GM12891 (cell line): Measurements from ENCODE around the gene ACVR2A.

Experiments
- PAX5 ChIP-seq: IDR thresholded peaks from 2 replicates; pipeline ENCODE4 v1.6.1; 2011; ENCODE audit warnings: low read length, moderate library complexity, mild to moderate bottlenecking; ENCODE audit not compliant: insufficient read depth, severe bottlenecking
- POLR2A ChIP-seq: IDR thresholded peaks from 2 replicates; pipeline ENCODE4 v1.6.1; 2011; ENCODE audit warnings: low read depth, low read length, control low read depth
- POLR2AphosphoS5 ChIP-seq: IDR thresholded peaks from 2 replicates; pipeline ENCODE4 v1.6.1; 2011; ENCODE audit warnings: low read depth, low read length, control low read depth
- POU2F2 ChIP-seq: IDR thresholded peaks from 2 replicates; pipeline ENCODE4 v1.6.1; 2011; ENCODE audit warnings: low read depth, mild to moderate bottlenecking, control low read depth, low read length, moderate library complexity
- SPI1 ChIP-seq: IDR thresholded peaks from 2 replicates; pipeline ENCODE4 v1.6.1; 2011; ENCODE audit warnings: low read depth, low read length, control low read depth
- TAF1 ChIP-seq: IDR thresholded peaks from 2 replicates; pipeline ENCODE4 v1.6.1; 2011; ENCODE audit warnings: low read depth, low read length, control low read depth

- TF ChIP-seq POLR2AphosphoS5, result no peak
- no peak for TF ChIP-seq TAF1
- no peak for TF ChIP-seq POLR2A
- no peak for TF ChIP-seq SPI1
- TF ChIP-seq POU2F2, result no peak
- no peak for TF ChIP-seq PAX5
Measured at GRCh38 chr2:147844697-147845410, at the start of gene ACVR2A.
